Spleen (tissue), 11 donors: ENCODE data around the gene CTNNA2. TPM values are rescaled to one million over a fixed set of nuclear protein-coding genes. Genes with fewer than 3 reads are reported as not detected.

Experiments
- DNase-seq: peaks from one replicate; pipeline ENCODE4 v3.0.0-alpha.2; 2020
- H3K27ac ChIP-seq, 8 donors: fragments of 200-600 bp; sonication (generic) in 7 of 8; 1 replicate in 4 of 8; 2 replicates in 4 of 8; pipeline versions ENCODE4 v1.5.0 to v1.8.0; 2016 to 2021; ENCODE audit warnings: inconsistent platforms in 4 of 8, mild to moderate bottlenecking in 4 of 8, moderate library complexity in 1 of 8
- H3K27me3 ChIP-seq, 7 donors: fragments of 200-600 bp; sonication (generic) in 6 of 7; replicated peaks in 1 of 7; 1 replicate in 4 of 7; 2 replicates in 3 of 7; pipeline versions ENCODE4 v1.5.0 to v1.8.0; 2016 to 2021; ENCODE audit warnings: inconsistent platforms in 3 of 7, mild to moderate bottlenecking in 1 of 7
- H3K36me3 ChIP-seq, 6 donors: fragments of 200-600 bp; sonication (generic) in 5 of 6; 1 replicate in 4 of 6; 2 replicates in 2 of 6; pipeline versions ENCODE4 v1.5.0 to v1.8.0; 2016 to 2021; ENCODE audit warnings: inconsistent platforms in 2 of 6
- H3K4me1 ChIP-seq, 6 donors: fragments of 200-600 bp; sonication (generic) in 5 of 6; 1 replicate in 3 of 6; 2 replicates in 3 of 6; pipeline versions ENCODE4 v1.5.0 to v1.8.0; 2016 to 2021; ENCODE audit warnings: inconsistent platforms in 3 of 6
- H3K4me3 ChIP-seq, 8 donors: fragments of 200-600 bp; sonication (generic) in 7 of 8; 1 replicate in 4 of 8; 2 replicates in 4 of 8; pipeline versions ENCODE4 v1.5.0 to v1.8.0; 2016 to 2021; ENCODE audit warnings: inconsistent platforms in 4 of 8, mild to moderate bottlenecking in 4 of 8, moderate library complexity in 2 of 8
- H3K9me3 ChIP-seq, 8 donors: fragments of 200-600 bp; sonication (generic) in 7 of 8; 1 replicate in 4 of 8; 2 replicates in 4 of 8; pipeline versions ENCODE4 v1.5.0 to v1.8.0; 2016 to 2021; ENCODE audit warnings: inconsistent platforms in 4 of 8
- POLR2A ChIP-seq, 3 donors: fragments of 450-650 bp; IDR thresholded peaks; one replicate each; pipeline ENCODE4 v1.5.1; 2017; ENCODE audit warnings: antibody characterized with exemption in 3 of 3, mild to moderate bottlenecking in 1 of 3
- POLR2AphosphoS5 ChIP-seq, 3 donors: sonication (generic); formaldehyde crosslinking; IDR thresholded peaks; one replicate each; pipeline ENCODE4 v1.5.1; 2017; ENCODE audit warnings: antibody characterized with exemption in 3 of 3
- WGBS, 5 donors: extraction: QIAGEN DNeasy Blood & Tissue Kit in 3 of 5; methylation state at CpG; one replicate each; pipeline versions ENCODE4 v1.1.5 to v1.1.7; 2013 to 2018; 5-methylcytosine and 5-hydroxymethylcytosine counted together
- intact Hi-C: fragments of 100-400 bp; cut with DNase I; formaldehyde crosslinking; loops from one replicate; pipeline ENCODE4 v1.15.0; 2023; ENCODE audit warnings: low total_unique reads
- polyA plus RNA-seq, 3 donors: library from polyadenylated mRNA; stranded (reverse); fragments of 200-250 nt; gene quantifications; one replicate each; pipeline ENCODE4 v1.2.1, GENCODE V29; 2013
- total RNA-seq, 7 donors: library from RNA; depleted of rRNA in 3 of 7; stranded (reverse); fragments of >200 nt in 3 of 7; fragmentation: NEBNext Ultra II Directional in 4 of 7; extraction: Animal tissue kit (Norgen Biotek cat#: 25700) in 4 of 7; gene quantifications; one replicate each; pipeline versions ENCODE4 v1.1.0 to v1.2.1, GENCODE V29; 2016 to 2021
- TF ChIP-seq, protein P1 (sequence below), 11 experiments: fragments of 200-600 bp in 7 of 11; fragments of 450-650 bp in 4 of 11; sonication (generic) in 4 of 11; IDR thresholded peaks in 8 of 11; conservative IDR thresholded peaks in 3 of 11; 1 replicate in 7 of 11; 2 replicates in 4 of 11; pipeline versions ENCODE4 v1.4.0 to v1.8.0; 2016 to 2021; ENCODE audit warnings: antibody characterized with exemption in 11 of 11, inconsistent platforms in 4 of 11, mild to moderate bottlenecking in 1 of 11
- donor health status: healthy with polysubstance abuse.
- donor health status: DM: no; HTN: no; CAD: no; lungs with moderate emphysema.
- donor health status: DM: no; HTN: no; CAD: no.
- donor health status: Bipolar disorder and iron deficiency.
- donor health status: healthy.
- donor health status: DM: no; HTN: no; CAD: no.
- donor health status: DM: yes; HTN: yes; CAD: no.

The CTNNA2 gene
- total and polyA plus RNA-seq, 10 donors: not detected

- DNase-seq: no peak
- peaks cover 0 to 5% (median 0%) of the 10 kb centered on the region in 8 donors for H3K9me3 ChIP-seq
- TF ChIP-seq, protein P1, sequence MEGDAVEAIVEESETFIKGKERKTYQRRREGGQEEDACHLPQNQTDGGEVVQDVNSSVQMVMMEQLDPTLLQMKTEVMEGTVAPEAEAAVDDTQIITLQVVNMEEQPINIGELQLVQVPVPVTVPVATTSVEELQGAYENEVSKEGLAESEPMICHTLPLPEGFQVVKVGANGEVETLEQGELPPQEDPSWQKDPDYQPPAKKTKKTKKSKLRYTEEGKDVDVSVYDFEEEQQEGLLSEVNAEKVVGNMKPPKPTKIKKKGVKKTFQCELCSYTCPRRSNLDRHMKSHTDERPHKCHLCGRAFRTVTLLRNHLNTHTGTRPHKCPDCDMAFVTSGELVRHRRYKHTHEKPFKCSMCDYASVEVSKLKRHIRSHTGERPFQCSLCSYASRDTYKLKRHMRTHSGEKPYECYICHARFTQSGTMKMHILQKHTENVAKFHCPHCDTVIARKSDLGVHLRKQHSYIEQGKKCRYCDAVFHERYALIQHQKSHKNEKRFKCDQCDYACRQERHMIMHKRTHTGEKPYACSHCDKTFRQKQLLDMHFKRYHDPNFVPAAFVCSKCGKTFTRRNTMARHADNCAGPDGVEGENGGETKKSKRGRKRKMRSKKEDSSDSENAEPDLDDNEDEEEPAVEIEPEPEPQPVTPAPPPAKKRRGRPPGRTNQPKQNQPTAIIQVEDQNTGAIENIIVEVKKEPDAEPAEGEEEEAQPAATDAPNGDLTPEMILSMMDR (IDR thresholded peaks at IDR 0.05 in 8 of 11, conservative IDR thresholded peaks at IDR 0.05 in 3 of 11): no peak
- TF ChIP-seq POLR2A (IDR thresholded peaks at IDR 0.05) (no peak), POLR2AphosphoS5 (IDR thresholded peaks at IDR 0.05) (no peak)
- intact Hi-C loops: no loop called here
- no peak within 1 kb of the TSS for H3K27ac ChIP-seq
- H3K36me3 ChIP-seq: no peaks in the 10 kb centered on the region
- H3K4me3 ChIP-seq: peak within 1 kb of the TSS in 5 of 8 donors; percentile 2 to 41 (median 8)
- WGBS, 5 donors: 2 to 6% (median 2%) methylated on average over 32 to 64 of the region's 64 CpGs
- H3K27me3 ChIP-seq: peaks cover 4 to 58% (median 26%) of the 10 kb centered on the region in 7 donors
- H3K4me1 ChIP-seq: peaks cover 0 to 21% (median 2%) of the 10 kb centered on the region in 6 donors
Observed at GRCh38 chr2:80303909-80304837, 791.3 kb downstream of the CTNNA2 start, which contains the start of gene LRRTM1. TSS of gene LRRTM1 (minus strand) at chr2:80304752. CDS start at chr2:80303819, 933 bp downstream.

DNA sequence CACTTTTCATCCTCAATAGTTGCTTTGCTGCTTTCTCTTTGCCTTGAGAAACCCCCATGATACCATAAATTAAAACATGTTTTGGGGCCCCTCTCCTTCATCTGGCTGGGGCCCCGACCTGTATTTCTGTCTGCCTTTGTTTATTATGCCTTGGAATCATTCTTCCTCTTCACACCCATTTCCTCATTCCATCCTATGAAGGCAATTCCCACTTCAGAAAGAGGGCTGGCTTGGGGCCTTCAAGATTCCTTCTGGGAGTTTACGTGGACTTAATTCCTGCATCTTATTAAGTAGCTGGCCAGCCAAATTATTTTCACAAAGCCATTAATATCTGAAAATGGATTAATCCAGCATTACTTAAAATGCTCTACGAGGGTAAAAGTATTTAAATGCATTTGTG is 798.5 kb downstream of the CTNNA2 start:
- Histone ChIP-seq H3K36me3 (no peaks in the 10 kb centered on the region), H3K4me3 (no peak overlapping the region), H3K27me3 (no peaks in the 10 kb centered on the region), H3K9me3 (no peaks in the 10 kb centered on the region), H3K4me1 (no peaks in the 10 kb centered on the region), H3K27ac (no peak overlapping the region)
- 50 to 71% (median 58%) methylated on average over 3 of the region's 3 CpGs for WGBS, 5 donors
- intact Hi-C loops: no loop called here
- no peak for DNase-seq
- no peak for TF ChIP-seq POLR2AphosphoS5 (IDR thresholded peaks at IDR 0.05)

DNA sequence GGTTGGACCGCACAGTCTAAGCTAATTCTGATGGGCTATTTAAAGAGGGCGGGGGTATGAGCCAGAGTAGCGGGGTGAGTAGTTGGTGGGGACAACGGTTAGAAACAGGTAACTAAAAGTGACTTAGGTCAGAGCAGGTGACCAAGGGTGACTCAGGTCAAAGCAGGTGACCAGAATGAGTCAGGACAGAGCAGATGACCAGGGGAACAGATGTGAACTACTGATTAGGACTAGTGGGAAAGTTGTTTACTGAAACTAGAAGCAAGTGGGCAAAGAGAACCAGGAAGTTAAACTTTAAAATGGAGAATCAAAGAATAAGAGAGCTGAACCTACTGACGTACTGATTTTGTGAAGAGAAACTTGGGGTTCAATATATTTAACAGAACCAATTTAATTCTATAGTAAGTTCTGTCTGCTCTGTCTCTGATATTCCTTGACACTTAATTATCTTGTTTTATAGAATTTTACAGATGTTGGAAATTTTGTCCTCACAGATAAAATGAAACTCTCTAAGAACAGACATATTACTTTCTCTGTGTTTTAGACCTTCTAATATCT is 799.5 kb downstream of the CTNNA2 start:
- Histone ChIP-seq H3K36me3 (no peaks in the 10 kb centered on the region), H3K27ac (no peak overlapping the region), H3K9me3 (no peaks in the 10 kb centered on the region), H3K4me1 (no peaks in the 10 kb centered on the region), H3K27me3 (no peaks in the 10 kb centered on the region), H3K4me3 (no peak overlapping the region)
- intact Hi-C loops: no loop called here
- 82 to 93% (median 89%) methylated on average over 5 of the region's 5 CpGs for whole genome bisulfite sequencing, 5 donors
- TF ChIP-seq POLR2AphosphoS5 (IDR thresholded peaks at IDR 0.05) (no peak), POLR2A (IDR thresholded peaks at IDR 0.05) (no peak)
- TF ChIP-seq, protein P1 (IDR thresholded peaks at IDR 0.05 in 8 of 11, conservative IDR thresholded peaks at IDR 0.05 in 3 of 11): no peak
- DNase-seq: no peak

DNA sequence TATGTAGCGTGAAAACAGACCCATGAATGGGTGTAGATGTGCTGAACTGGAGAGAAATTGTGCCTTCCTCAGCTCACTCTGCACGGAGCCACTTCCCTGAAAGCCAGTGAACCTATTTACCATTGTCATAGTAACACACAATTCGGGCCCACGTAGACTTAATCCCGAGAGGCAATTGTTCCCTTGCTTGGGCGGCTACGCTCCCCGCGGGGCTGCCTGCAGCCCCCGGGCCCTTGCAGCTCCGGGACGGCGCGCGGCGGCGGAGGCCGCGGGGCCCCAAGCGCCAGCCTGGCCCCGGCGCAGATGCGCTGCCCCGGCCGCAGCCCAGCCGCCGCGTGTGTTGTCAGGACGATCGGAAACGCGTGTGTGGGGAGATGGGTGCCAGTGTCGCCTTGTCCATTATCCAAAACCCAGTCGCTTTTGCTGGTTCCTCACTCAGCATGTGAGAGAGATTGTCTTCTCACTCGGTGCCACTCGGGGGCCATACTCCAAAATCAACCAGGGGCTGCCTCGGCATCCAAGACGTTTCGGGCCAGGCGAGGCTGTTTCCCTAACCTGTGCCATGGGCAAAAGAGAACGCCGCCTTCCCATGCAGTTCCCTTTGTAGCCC is 809.6 kb downstream of the CTNNA2 start:
- H3K9me3 ChIP-seq: no peaks in the 10 kb centered on the region
- intact Hi-C loops: no loop called here
- no peak overlapping the region for H3K4me3 ChIP-seq
- TF ChIP-seq POLR2A (IDR thresholded peaks at IDR 0.05) (no peak), POLR2AphosphoS5 (IDR thresholded peaks at IDR 0.05) (no peak)
- TF ChIP-seq, protein P1 (IDR thresholded peaks at IDR 0.05 in 8 of 11, conservative IDR thresholded peaks at IDR 0.05 in 3 of 11): no peak
- peaks cover 0 to 28% (median 10%) of the 10 kb centered on the region in 7 donors for H3K27me3 ChIP-seq
- WGBS, 5 donors: 8 to 28% (median 9%) methylated on average over 16 to 42 of the region's 42 CpGs
- H3K36me3 ChIP-seq: no peaks in the 10 kb centered on the region
- no peak overlapping the region for H3K27ac ChIP-seq
- H3K4me1 ChIP-seq: no peaks in the 10 kb centered on the region
- DNase-seq: no peak
